K562 (cell line): ENCODE measurements around the gene HPD. TPM values are rescaled to one million over a fixed set of nuclear protein-coding genes. Genes with fewer than 3 reads are reported as not detected.

Source experiments
- ARID2 ChIP-seq: fragments of 450-650 bp; IDR thresholded peaks from 2 replicates; pipeline ENCODE4 v1.6.1; 2017; ENCODE audit warnings: antibody characterized with exemption, mild to moderate bottlenecking
- BACH1 ChIP-seq: fragments of 200-800 bp; sonication (Bioruptor generic); IDR thresholded peaks from 2 replicates; pipeline ENCODE4 v1.6.1; 2016; ENCODE audit warnings: missing genetic modification characterization, missing compliant biosample characterization
- CBFA2T2 ChIP-seq: fragments of 450-650 bp; conservative IDR thresholded peaks from 2 replicates; pipeline ENCODE4 v1.6.1; 2017; ENCODE audit warnings: mild to moderate bottlenecking
- CREM ChIP-seq: IDR thresholded peaks from 2 replicates; pipeline ENCODE4 v1.6.1; 2014; ENCODE audit warnings: antibody characterized with exemption, low read depth
- DLX4 ChIP-seq: fragments of 250-450 bp; sonication (Bioruptor Pico); IDR thresholded peaks from 2 replicates; pipeline ENCODE4 v1.6.1; 2021; ENCODE audit warnings: mild to moderate bottlenecking
- E2F3 ChIP-seq: fragments of 250-450 bp; sonication (Bioruptor Pico); IDR thresholded peaks from 2 replicates; pipeline ENCODE4 v1.4.0; 2020; ENCODE audit warnings: mild to moderate bottlenecking
- HNRNPLL ChIP-seq: fragments of 200-400 bp; formaldehyde crosslinking; IDR thresholded peaks from 2 replicates; pipeline ENCODE4 v1.6.1; 2017; ENCODE audit warnings: low read length, low read depth, mild to moderate bottlenecking; ENCODE audit not compliant: poor library complexity, severe bottlenecking
- KAT7 ChIP-seq: sonication (generic); formaldehyde crosslinking; IDR thresholded peaks from 2 replicates; pipeline ENCODE4 v1.8.0; 2022; ENCODE audit warnings: missing genetic modification reagents, mild to moderate bottlenecking, borderline replicate concordance
- MEIS2 ChIP-seq: fragments of 450-650 bp; IDR thresholded peaks from 2 replicates; pipeline ENCODE4 v1.6.1; 2014; ENCODE audit warnings: mild to moderate bottlenecking; ENCODE audit not compliant: partially characterized antibody
- MYNN ChIP-seq, 2 experiments: sonication (generic); formaldehyde crosslinking in 1 of 2; IDR thresholded peaks; 2 replicates each; pipeline versions ENCODE4 v1.5.0 to v1.6.1; 2016 to 2020; ENCODE audit warnings: antibody characterized with exemption in 1 of 2, missing genetic modification reagents in 1 of 2
- NCOR1 ChIP-seq: fragments of 450-650 bp; IDR thresholded peaks from 2 replicates; pipeline ENCODE4 v1.6.1; 2016; ENCODE audit warnings: mild to moderate bottlenecking, moderate library complexity
- NFATC3 ChIP-seq: fragments of 450-650 bp; IDR thresholded peaks from 2 replicates; pipeline ENCODE4 v1.6.1; 2017; ENCODE audit warnings: mild to moderate bottlenecking
- PHF8 ChIP-seq: fragments of 200-600 bp; sonication (generic); IDR thresholded peaks from 2 replicates; pipeline ENCODE4 v1.6.1; 2012; ENCODE audit warnings: mixed run types, mild to moderate bottlenecking, inconsistent platforms, low read length, moderate library complexity, borderline replicate concordance
- SAFB ChIP-seq: fragments of 200-400 bp; formaldehyde crosslinking; IDR thresholded peaks from 2 replicates; pipeline ENCODE4 v1.6.1; 2017; ENCODE audit warnings: low read depth, low read length, borderline replicate concordance
- SAFB2 ChIP-seq: fragments of 200-400 bp; formaldehyde crosslinking; IDR thresholded peaks from 2 replicates; pipeline ENCODE4 v1.6.1; 2018; ENCODE audit warnings: borderline replicate concordance, low read length, low read depth, moderate library complexity; ENCODE audit not compliant: severe bottlenecking
- ZBTB26 ChIP-seq: fragments of 450-650 bp; formaldehyde crosslinking; IDR thresholded peaks from 2 replicates; pipeline ENCODE4 v1.4.0; 2022; ENCODE audit warnings: missing genetic modification characterization
- ZFP1 ChIP-seq: fragments of 450-650 bp; formaldehyde crosslinking; IDR thresholded peaks from 2 replicates; pipeline ENCODE4 v1.4.0; 2020; ENCODE audit warnings: mild to moderate bottlenecking, mixed read lengths
- ZFPM2 ChIP-seq: fragments of 250-450 bp; sonication (Bioruptor Pico); IDR thresholded peaks from 2 replicates; pipeline ENCODE4 v1.5.1; 2022; ENCODE audit warnings: mild to moderate bottlenecking
- ZNF217 ChIP-seq: sonication (generic); formaldehyde crosslinking; IDR thresholded peaks from 2 replicates; pipeline ENCODE4 v1.8.0; 2022; ENCODE audit warnings: mild to moderate bottlenecking, missing genetic modification reagents
- polyA plus RNA-seq, 8 experiments: library from polyadenylated mRNA; depleted of rRNA in 4 of 8; stranded (reverse) in 5 of 8; unstranded in 3 of 8; fragments of >200 nt; fragmentation: Nextera tagmentation in 2 of 8; fragmentation: Illumina TruSeq in 1 of 8; extraction: Ambion mirVana in 2 of 8; extraction: Trizol in 1 of 8; gene quantifications; 2 replicates each; pipeline versions ENCODE4 v1.2.1 to v1.2.3, GENCODE V29; 2011 to 2014; ENCODE audit warnings: inconsistent platforms in 1 of 8, missing spikeins in 1 of 8
- total RNA-seq, 7 experiments: library from RNA; depleted of rRNA in 6 of 7; stranded (reverse); fragments of >200 nt in 6 of 7; fragmentation: Illumina TruSeq in 2 of 7; extraction: Trizol in 2 of 7; gene quantifications; 2 replicates each; pipeline versions ENCODE4 v1.2.1 to v1.2.3, GENCODE V29; 2011 to 2021; ENCODE audit warnings: low replicate concordance in 1 of 7
- TF ChIP-seq, protein P1 (sequence below): fragments of 450-650 bp; formaldehyde crosslinking; IDR thresholded peaks from 2 replicates; pipeline ENCODE4 v1.4.0; 2020; ENCODE audit warnings: mild to moderate bottlenecking, moderate library complexity
- TF ChIP-seq, protein P2 (sequence below): sonication (generic); formaldehyde crosslinking; IDR thresholded peaks from 2 replicates; pipeline ENCODE4 v1.8.0; 2022; ENCODE audit warnings: mild to moderate bottlenecking, missing genetic modification reagents

HPD gene
- total and polyA plus RNA-seq, 9 of the 15 experiments (the other 6 are each of a cell fraction or from before 2014, with no cell fraction given) = 0.06 to 0.29 (median 0.07) TPM; not detected in 4

DNA sequence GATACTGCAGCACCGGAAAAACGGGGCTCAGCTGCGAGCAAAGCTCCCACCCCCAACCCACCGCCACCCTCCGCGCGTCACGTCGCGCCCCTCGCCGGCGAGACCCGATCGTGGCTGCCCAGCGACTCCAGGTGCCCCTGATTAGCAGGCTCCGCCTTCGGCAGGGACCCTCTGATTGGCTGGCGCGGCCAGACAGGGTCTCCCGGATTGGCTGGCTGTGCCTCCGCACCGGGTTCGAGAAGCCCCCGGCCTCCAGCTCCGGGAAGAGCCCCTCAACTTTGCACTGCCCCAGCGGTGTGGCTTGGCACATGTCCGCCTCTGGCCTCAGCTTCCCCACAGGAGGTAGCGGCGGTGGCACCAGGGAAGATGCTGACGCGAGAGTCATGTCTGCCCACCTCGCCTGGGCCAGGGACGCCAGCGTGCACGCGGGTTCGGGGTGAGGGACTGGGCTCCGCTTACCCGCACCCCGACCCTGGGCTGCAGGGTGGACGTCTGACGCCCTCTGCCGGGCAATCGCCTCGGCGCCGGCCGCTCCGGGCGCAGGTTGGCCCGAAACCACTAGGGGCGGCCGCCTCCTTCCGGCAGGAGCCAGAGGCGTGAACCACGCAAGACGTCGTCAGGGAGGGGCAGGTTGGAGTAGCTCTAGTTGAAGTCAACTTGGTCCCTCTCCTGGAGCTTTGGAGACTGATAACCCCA, 64.7 kb downstream of the HPD start (continued):
- no peak for TF ChIP-seq ZFPM2 (CRISPR knock-in tag)
- TF ChIP-seq CREM = peak; percentile 87
- TF ChIP-seq ARID2 = peak; percentile 92
- 0 out of 2 replicates have a peak, but pooled peaks have one; percentile 75 for TF ChIP-seq KAT7
- TF ChIP-seq CBFA2T2 = no peak
- TF ChIP-seq DLX4 = no peak
- peak; percentile 56; the same call in 1 of the 2 replicates for TF ChIP-seq MYNN (IDR thresholded peaks at IDR 0.05)
- TF ChIP-seq MYNN (CRISPR knock-in tag; IDR thresholded peaks at IDR 0.05) = no peak
- peak; percentile 58; the same call in 1 of the 2 replicates for TF ChIP-seq E2F3 (CRISPR knock-in tag)
- TF ChIP-seq ZFP1 (CRISPR knock-in tag) = no peak
- TF ChIP-seq MEIS2 = peak; percentile 40
- peak; percentile 87; the same call in 1 of the 2 replicates for TF ChIP-seq SAFB
- no peak for TF ChIP-seq NFATC3
- TF ChIP-seq HNRNPLL = peak; percentile 79
- TF ChIP-seq, protein P1, sequence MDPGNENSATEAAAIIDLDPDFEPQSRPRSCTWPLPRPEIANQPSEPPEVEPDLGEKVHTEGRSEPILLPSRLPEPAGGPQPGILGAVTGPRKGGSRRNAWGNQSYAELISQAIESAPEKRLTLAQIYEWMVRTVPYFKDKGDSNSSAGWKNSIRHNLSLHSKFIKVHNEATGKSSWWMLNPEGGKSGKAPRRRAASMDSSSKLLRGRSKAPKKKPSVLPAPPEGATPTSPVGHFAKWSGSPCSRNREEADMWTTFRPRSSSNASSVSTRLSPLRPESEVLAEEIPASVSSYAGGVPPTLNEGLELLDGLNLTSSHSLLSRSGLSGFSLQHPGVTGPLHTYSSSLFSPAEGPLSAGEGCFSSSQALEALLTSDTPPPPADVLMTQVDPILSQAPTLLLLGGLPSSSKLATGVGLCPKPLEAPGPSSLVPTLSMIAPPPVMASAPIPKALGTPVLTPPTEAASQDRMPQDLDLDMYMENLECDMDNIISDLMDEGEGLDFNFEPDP (CRISPR knock-in tag) = no peak
- TF ChIP-seq, protein P2, sequence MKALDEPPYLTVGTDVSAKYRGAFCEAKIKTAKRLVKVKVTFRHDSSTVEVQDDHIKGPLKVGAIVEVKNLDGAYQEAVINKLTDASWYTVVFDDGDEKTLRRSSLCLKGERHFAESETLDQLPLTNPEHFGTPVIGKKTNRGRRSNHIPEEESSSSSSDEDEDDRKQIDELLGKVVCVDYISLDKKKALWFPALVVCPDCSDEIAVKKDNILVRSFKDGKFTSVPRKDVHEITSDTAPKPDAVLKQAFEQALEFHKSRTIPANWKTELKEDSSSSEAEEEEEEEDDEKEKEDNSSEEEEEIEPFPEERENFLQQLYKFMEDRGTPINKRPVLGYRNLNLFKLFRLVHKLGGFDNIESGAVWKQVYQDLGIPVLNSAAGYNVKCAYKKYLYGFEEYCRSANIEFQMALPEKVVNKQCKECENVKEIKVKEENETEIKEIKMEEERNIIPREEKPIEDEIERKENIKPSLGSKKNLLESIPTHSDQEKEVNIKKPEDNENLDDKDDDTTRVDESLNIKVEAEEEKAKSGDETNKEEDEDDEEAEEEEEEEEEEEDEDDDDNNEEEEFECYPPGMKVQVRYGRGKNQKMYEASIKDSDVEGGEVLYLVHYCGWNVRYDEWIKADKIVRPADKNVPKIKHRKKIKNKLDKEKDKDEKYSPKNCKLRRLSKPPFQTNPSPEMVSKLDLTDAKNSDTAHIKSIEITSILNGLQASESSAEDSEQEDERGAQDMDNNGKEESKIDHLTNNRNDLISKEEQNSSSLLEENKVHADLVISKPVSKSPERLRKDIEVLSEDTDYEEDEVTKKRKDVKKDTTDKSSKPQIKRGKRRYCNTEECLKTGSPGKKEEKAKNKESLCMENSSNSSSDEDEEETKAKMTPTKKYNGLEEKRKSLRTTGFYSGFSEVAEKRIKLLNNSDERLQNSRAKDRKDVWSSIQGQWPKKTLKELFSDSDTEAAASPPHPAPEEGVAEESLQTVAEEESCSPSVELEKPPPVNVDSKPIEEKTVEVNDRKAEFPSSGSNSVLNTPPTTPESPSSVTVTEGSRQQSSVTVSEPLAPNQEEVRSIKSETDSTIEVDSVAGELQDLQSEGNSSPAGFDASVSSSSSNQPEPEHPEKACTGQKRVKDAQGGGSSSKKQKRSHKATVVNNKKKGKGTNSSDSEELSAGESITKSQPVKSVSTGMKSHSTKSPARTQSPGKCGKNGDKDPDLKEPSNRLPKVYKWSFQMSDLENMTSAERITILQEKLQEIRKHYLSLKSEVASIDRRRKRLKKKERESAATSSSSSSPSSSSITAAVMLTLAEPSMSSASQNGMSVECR (CRISPR knock-in tag) = peak; percentile 89
- no peak for TF ChIP-seq BACH1 (tag)
- TF ChIP-seq NCOR1 = peak; percentile 57
- 0 out of 2 replicates have a peak, but pooled peaks have one; percentile 56 for TF ChIP-seq ZBTB26 (CRISPR knock-in tag)
- peak; percentile 43; the same call in 1 of the 2 replicates for TF ChIP-seq PHF8
- no peak for TF ChIP-seq SAFB2
- no peak for TF ChIP-seq ZNF217
